GM19455 (cell line): ENCODE measurements around the gene C15orf40.
"Not testable (repeated sequence)": the region's sequence is repeated elsewhere in the genome, so short reads cannot be mapped to it uniquely, and the experiment has no call there.

Source experiments
- ATAC-seq: cut with Tn5 transposase; IDR thresholded peaks from one replicate; pipeline ENCODE4 v1.9.1; 2021; ENCODE audit not compliant: unreplicated experiment

C15orf40 gene

DNA sequence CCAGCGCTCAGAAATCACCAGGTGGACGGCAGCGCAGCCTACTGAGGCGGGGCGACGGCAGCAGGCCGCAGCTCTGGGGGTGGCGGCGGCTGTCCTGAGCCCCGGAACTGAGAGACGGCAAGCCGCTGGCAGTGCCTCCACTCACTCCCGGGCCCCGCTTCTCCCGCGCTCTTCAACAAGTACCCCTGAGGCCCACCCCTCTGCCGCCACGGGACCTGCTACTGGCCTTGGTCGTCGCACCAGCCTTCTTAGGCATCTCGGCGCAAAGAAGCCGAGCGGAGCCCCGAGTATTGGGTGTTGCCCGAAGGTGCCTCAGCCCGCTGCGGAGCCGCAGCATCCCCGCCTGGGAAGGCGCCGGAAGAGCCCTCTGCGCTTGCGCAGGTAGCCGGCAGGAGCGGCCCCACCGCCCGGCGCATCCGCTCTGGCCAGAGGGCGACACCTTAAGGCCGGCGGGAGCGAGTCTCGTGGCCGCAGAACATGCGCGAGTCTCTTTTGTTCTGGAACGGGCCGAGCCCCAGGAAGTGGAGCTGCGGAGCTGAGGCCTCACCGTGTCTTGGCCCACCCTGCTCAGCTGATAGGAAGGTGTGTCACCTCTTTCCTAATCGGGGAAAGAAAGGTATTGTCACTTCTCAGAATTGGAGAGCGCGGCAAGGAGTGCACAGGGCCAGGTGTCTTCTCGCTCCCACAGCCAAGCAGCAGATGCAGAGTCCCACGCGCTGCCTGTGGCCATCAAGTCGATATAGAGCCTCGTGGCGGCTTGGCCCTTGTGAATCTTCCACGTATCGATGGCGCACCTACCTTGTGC, at the start of gene C15orf40:
C15orf40 (minus strand) TSS at position 369 of the 805 bp plus-strand sequence; CDS start at position 337, 32 bp downstream.
- peak; percentile 87 for ATAC-seq

DNA sequence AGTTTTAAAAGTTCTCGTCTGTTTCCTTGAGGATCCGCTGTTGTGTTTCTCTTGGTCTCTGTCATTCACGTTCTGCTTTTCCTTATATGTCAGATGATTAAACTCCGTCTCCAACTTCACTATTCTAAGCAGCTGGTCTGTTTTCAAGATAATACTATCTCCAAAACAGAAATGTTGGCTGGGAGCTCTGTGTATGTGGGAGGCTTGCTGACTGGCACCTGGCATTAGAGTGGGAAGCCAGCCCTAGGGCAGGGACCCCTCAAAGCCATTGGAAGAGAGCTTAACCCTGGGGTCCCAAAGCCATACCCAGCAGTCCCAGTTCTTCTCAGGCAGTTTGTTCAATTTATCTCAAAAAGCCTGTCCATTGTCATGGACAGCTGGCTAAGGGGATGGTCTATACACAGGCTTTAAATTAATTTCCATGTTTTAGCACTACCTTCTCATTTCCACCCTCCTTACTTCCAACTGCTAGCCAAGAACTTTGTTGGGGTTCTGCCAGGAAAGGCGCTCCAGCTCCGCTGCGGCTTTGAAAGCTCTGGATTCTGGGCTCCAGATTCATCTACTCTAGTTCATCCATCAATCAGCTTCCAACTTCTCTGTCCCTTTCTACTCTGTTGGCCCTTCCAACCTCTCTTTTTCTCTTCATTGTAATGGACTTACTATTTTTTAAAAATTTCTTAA, 46.4 kb upstream of the C15orf40 start:
- ATAC-seq, result no peak

DNA sequence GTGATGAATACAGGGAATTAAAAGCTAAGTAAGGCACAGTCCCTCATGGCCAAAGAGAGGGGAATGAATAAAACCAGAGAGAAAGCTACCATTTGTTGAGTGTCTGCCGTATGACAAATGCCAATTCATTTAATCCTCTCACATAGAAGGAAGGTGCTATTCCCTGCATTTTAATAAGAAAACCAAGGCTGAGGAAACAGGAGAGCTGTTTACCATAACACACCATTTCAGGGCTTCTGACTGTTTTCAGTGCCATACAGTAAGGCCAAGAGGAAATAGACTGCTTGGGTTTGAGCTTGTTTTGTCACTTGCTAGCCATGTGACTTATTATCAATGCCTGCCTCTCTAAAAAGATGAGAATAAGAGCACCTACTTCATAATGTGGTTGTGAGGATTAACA, 45.6 kb upstream of the C15orf40 start:
- ATAC-seq, result no peak

DNA sequence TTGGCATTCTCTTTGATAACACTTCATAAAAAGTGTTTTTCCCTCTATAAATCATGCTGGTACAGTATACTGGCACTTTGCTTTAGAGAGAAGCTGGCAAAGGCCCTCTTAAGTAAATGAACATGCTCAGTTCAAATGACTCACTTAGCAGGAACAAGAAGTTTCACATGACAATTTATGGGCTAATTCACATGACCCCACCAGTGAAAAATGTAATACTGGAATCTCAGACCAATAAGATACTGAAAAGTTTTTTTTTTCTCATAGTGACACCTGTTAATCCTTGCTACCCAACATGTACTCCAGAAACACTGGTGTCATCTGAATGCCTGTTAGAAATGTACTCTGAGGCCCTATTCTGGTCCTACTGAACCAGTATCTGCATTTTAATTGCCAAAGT, 41.7 kb upstream of the C15orf40 start:
- ATAC-seq, result no peak

DNA sequence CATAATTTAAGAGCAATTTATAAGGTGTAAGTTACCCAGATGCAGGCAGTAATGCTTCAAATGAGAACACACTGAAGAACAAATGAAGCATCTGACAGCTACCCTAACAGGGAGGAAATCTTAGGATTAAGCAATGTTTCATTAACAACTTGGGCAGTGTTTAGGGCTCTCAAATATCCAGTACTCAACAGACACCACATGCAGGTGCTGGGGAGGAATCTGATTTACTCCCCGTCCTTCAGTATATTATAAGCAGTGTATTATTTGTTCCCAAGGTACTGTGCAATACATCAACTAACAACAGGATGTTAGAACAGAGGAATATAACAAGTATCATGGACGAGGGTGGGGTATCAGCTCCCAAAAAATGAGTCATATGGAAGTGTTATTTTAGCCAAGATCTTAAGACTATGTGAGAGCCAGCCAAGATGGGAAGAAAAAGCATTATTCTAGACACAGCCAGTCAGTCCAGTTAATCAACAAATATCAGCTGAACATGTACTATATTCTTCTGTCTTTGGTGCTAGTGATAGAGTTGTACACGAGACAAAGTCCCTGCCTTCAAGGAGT, 35.2 kb upstream of the C15orf40 start:
- no peak for ATAC-seq

DNA sequence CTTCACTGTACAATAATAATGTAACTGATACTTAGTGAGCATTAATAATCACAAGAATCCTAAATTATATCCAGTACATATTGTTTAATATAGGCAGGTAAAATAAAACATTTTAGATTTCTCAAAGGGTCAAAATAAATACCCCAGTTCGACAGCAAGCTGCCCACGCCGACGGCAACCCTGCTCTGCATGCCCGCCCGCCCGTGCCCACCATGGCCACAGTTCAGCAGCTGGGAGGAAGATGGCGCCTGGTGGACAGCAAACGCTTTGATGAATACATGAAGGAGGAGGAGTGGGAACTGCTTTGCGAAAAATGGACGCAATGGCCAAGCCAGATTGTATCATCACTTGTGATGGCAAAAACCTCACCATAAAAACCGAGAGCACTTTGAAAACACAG, 32.7 kb upstream of the C15orf40 start:
- ATAC-seq, result no peak

DNA sequence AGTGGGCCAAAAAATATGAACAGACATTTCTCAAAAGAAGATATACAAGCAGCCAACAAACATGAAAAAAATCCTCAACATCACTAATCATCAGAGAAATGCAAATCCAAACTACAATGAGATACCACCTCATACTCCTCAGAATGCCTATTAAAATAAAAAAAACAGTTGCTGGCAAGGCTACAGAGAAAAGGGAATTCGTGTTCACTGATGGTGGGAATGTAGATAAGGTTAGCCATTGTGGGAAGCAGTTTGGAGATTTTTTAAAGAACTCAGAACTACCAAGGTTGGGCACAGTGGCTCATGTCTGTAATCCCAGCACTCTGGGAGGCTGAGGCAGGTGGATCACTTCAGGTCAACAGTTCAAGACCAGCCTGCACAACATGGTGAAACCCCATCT, 27.8 kb upstream of the C15orf40 start:
- ATAC-seq, result no peak

DNA sequence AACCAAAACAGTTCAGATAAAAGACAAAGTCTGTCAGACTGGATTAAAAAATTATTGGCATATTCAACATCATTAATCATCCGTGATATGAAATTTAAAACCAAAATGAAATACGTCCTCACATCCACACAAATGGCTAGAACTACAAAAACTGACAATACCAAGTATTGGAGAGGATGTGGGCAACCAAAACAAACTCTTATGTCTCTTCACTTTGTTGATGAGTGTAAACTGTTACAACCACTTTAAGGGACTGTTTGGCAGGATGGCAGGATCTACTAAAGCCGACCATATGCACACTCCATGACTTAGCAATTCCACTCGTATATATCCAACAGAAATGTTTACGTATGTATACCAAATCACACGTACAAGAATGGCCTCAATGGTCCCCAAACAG, 24.8 kb upstream of the C15orf40 start:
- no peak for ATAC-seq

DNA sequence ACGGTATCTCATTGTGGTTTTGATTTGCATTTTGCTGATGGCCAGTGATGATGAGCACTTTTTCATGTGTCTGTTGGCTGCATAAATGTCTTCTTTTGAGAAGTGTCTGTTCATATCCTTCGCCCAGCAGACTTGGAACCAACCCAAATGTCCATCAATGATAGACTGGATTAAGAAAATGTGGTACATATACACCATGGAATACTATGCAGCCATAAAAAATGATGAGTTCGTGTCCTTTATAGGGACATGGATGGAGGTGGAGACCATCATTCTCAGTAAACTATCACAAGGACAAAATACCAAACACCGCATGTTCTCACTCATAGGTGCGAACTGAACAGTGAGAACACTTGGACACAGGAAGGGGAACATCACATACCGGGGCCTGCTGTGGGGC, 19.8 kb upstream of the C15orf40 start:
- not testable (repeated sequence) for ATAC-seq

DNA sequence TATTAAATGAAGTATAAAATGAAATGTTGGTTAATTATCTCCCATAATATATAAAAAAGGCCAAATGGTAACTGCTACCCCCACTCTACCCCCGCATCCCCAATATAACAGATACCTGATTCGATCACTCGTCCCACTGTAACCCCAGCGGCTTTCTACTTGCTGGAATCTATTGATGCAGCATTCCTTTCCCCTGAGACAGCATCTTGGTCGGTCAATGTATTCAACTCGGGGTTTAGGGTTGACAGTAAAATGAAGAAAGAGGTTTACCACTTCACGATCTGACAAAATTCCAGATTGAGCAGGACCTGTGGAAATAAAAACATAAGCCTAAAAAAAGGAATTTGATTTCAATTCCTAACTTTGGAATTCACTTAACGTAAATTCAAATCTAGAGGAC, 18.6 kb upstream of the C15orf40 start:
- no peak for ATAC-seq

DNA sequence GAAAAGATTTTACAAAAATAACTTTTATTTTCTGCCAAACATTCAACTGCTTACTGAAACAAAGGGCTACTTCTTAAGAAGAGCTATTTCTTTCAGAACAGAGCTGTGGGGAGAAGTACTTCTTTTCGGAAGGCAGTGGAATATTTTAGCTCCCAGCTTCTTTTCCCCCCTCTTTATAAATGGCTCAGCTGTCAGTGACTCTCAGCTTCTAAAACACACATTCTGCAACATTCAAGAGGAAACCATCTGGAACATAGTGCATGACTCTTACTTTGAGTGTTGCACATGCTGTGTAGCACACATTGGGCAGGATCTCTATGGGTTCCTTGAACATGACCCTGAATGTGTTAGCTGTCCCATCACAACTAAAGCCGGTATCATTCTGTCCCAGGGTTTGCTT, 7.0 kb upstream of the C15orf40 start:
- ATAC-seq, result no peak

DNA sequence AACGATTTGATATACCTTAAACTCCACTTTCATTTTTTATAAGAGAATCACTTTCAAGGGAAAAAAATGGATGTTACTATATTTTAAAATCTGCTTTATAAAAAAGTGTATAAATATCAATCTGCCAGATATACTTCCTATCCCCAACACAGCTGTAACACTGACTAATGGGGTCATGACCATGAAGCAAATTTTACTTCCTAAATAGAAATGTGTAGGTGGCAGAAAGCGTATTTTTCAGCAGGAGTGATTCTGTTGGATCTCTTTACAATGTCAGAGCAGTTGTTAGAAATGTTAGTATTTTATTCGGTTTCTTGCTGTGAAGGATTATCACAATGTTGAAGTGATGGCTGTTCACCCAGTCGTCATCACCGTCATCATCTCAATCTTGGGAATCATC, 5.5 kb upstream of the C15orf40 start:
- ATAC-seq, result no peak

DNA sequence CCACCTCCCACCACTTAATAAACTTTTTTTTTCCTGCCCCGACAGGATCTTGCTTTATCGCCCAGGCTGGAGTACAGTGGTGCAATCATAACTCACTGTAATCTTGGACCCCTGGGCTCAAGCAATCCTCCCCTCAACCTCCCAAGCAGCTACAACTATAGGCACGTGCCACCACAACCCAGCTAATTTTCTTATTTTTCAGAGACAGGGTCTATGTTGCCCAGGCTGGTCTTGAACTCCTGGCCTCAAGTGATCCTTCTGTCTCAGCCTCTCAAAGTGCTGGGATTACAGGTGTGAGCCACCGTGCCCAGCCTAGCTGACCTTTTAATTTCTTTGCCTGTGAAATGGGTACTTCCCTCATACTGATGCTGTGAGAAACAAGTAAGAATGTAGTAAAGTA, 3.9 kb upstream of the C15orf40 start:
- no peak for ATAC-seq

DNA sequence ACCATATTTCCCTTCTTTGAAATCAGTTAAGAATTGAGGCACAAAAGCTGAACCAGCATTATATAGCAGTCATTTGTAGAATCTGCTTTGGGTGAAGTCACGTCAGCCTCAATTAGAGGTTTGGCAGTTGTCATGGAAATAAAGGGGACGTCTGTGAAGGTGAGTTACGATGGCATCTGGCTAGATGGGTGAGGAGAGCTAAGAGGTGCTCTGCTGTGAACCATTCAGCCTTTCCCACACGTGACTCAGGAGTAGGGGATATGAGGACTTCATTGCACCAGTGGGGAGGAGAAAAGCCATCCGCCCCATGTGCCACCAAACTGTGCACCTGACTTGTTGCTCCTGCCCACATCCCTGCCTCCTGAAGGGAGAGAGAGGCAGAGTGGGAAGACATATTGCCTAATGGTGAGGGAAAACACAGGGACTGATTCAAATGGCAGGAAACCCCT, 2.8 kb upstream of the C15orf40 start:
- ATAC-seq, result no peak

DNA sequence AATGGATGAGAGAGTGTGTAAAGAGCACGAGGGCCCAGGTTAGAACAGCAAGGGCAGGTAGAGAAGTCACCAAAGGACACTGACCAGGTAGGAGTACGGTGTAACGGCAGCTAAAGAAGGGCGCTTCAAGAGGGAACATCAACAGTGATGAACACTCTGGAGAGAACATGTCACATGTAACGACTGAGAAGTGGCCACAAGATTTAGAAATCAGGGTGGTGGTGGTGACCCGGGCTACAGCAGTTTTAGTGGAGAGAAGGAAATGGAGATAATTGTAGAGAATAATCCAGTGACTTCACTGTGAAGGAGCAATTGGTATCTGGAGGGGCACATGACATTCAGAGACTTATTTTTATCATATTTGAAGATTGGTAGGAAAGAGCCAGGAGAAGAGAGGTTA, 1.2 kb upstream of the C15orf40 start:
- no peak for ATAC-seq

DNA sequence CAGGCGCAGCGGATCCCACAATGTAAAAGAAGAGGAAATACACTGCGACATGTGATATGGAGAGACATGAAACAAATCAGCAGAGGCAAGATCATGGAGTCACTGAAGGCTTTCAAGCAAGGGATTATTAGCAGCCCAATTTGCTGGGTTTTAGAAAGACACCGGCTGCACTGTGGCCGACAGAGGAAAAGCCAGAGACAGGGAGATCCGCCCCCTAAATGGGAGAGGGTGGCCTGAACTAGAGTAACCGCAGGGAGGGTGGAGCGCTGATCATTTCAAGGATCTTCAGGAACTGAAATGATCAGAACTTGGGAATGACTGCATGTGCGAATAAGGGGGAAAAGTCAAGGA, 612 bp upstream of the C15orf40 start:
- ATAC-seq, result no peak

DNA sequence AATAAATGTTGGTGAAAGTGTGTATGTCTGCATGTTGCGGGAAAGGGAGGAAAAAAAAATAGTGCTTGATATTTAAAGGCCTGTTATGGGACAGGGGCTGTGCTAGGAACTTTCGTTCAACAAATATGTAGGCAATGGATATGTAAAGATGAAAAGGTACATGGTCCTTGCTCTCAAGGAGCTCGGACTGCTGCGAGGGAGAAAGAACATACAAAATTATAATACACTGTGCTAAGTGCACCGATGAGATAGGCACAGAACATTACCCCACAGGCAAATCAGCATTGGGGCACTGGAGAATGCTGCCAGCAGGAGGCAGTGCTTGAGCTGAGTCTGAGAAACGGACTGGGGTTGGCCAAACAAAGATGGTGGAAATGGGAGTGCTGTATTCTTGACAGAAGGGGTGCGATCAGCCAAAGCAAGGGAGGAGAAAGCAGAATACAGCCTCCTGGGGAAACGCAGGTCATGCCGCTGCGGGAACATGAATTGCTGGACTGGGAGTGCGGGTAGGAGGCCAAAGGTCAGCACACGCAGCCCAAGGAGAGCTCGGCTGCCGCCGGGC, 649 bp downstream of the C15orf40 start:
- ATAC-seq, result peak; percentile 74

DNA sequence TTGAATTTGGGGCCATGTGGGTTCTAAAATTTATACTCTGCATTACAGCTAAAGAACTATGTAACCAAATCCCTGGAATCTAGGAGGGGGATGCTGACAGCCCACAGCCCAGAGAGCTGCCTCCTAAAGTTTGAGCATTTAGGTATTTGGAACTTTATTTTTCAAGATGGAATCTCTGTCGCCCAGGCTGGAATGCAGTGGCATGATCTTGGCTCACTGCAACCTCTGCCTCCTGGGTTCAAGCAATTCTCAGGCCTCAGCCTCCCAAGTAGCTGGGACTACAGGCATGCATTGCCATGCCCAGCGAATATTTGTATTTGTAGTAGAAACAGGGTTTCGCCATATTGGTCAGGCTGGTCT, 10.8 kb downstream of the C15orf40 start:
- ATAC-seq, result not testable (repeated sequence)

DNA sequence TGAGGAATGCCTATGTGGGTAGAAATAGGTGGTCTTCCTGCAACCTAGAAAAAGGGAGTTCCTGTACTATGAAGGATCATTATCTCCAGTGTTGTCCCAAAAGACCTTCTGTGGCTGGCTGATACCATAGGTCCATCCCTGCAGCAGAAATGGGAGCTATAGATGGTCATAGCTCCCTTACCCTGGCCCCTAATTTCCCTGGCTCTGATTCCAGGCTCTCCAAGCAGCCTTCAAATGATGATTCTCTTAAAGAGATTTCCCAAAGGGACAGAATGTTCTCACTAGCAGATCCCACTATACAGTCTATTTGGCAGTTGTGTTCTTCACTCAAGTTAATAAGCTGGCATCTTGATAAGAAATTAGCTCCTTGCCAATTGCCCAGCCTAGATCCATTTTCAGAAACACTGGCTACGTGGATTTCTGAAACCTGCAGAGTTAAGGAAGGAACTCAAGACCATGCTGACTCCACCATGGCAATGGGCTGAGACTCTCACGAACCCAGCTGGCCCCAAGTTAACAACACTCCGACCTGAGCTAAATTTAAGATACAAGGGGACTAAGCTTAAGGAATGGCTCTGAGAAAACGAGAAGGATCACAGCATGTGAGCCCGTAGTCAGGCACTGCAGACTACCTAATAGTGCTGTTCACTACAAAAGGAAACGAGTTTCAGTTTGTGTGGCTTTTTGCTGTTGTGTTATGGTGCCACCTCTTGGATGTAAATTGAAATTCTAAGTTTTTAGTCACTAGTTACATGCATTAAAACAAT, 11.4 kb downstream of the C15orf40 start:
- peak; percentile 73 for ATAC-seq

DNA sequence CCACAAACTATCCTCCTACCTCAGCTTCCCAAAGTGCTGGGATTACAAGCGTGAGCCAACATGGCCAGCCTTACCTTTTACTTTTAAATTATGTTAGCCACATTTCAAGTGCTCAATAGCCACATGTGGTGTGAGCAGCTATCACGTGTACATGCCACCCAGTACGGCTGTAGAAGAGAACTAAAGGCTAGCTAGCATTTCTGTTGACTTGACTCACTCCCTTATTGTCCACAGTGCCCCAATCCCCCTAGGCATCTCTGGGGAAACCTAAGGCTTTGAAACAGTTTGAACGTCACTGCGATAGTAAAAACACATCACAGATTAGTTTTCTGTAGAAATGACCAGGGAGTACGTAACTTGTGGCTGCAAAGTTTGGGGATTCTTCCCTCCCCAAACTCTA, 12.0 kb downstream of the C15orf40 start:
- ATAC-seq, result no peak

DNA sequence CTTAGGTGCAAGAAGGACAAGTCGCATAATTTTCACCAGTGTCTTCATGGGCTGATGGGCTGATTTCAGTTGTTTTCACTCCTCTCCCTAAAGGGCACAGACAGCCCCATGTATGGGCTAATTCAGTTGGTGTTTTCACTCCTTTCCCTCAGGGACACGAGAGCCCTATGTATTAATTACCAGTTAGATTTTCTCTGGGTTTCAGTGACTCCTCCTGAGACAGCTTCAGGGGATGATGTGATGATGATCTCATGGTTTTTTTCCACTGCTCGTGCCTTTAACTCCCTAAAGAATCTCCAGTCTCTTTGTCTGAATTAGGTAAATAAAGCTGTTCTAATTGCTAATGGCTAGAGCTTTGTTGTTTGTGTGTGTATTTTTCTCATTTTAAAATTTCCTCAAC, 15.5 kb downstream of the C15orf40 start:
- ATAC-seq, result no peak
